ENCODE results near the gene QKI.

GRCh38 chr6:163446549-163446948 lies 32.0 kb downstream of the QKI start:
- TF ChIP-seq, protein P1, sequence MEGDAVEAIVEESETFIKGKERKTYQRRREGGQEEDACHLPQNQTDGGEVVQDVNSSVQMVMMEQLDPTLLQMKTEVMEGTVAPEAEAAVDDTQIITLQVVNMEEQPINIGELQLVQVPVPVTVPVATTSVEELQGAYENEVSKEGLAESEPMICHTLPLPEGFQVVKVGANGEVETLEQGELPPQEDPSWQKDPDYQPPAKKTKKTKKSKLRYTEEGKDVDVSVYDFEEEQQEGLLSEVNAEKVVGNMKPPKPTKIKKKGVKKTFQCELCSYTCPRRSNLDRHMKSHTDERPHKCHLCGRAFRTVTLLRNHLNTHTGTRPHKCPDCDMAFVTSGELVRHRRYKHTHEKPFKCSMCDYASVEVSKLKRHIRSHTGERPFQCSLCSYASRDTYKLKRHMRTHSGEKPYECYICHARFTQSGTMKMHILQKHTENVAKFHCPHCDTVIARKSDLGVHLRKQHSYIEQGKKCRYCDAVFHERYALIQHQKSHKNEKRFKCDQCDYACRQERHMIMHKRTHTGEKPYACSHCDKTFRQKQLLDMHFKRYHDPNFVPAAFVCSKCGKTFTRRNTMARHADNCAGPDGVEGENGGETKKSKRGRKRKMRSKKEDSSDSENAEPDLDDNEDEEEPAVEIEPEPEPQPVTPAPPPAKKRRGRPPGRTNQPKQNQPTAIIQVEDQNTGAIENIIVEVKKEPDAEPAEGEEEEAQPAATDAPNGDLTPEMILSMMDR (IDR thresholded peaks at IDR 0.05; ENCODE audit: poor library complexity): no peak
- TF ChIP-seq EZH2 (IDR thresholded peaks at IDR 0.05; ENCODE audit: borderline replicate concordance): no peak

All from hepatocyte (in vitro differentiated cells).